Measurements from ENCODE around the gene JMJD7. TPM values are rescaled to one million over a fixed set of nuclear protein-coding genes. Genes with fewer than 3 reads are reported as not detected.

The JMJD7 gene
- total RNA-seq, 2 experiments from 2014 or later, result 35.6 to 38.4 TPM

GRCh38 chr15:41842229-41842628 lies 14.3 kb downstream of the JMJD7 start:
- intact Hi-C loops (cut with DNase I, micrococcal nuclease), result no loop called here
- H3K27me3 Mint-ChIP-seq, result no peaks in the 10 kb centered on the region
- H3K4me3 ChIP-seq (ENCODE audit: low read length), result no peak overlapping the region

GRCh38 chr15:41843571-41843970 lies 15.7 kb downstream of the JMJD7 start:
- no peak overlapping the region for H3K4me3 ChIP-seq (ENCODE audit: low read length)
- H3K36me3 ChIP-seq (ENCODE audit: insufficient read depth, low read length), result peaks cover 77% of the 10 kb centered on the region
- ATAC-seq (ENCODE audit: poor library complexity), result no peak
- intact Hi-C loops (cut with DNase I, micrococcal nuclease), result no loop called here
- ChIA-PET POLR2A (interaction anchor here (0.6 kb wide), 1 partner anchor 35 kb away, joined by 4 read pairs; no protein-coding TSS in a partner anchor), CTCF (interaction anchor here (0.7 kb wide), 1 partner anchor 61 kb away, joined by 3 read pairs; no protein-coding TSS in a partner anchor)
- H3K27ac ChIP-seq (ENCODE audit: low read depth in 1 of 2, low read length in 2 of 2), result no peak overlapping the region
- no peaks in the 10 kb centered on the region for H3K27me3 ChIP-seq (ENCODE audit: control insufficient read depth in 1 of 2, insufficient read depth in 2 of 2, low read length in 2 of 2)
- peaks cover 41% of the 10 kb centered on the region for H3K36me3 Mint-ChIP-seq (ENCODE audit: low read depth)
- no peak for TF ChIP-seq CTCF (IDR thresholded peaks at IDR 0.05)
- H3K4me3 Mint-ChIP-seq, result no peak overlapping the region
- no peaks in the 10 kb centered on the region for H3K9me3 ChIP-seq (ENCODE audit: control insufficient read depth in 1 of 2, insufficient read depth in 1 of 2, low read length in 2 of 2)
- no peaks in the 10 kb centered on the region for H3K27me3 Mint-ChIP-seq
- no peak for DNase-seq
- no peaks in the 10 kb centered on the region for H3K4me1 Mint-ChIP-seq (ENCODE audit: low read depth)
- H3K4me1 ChIP-seq (ENCODE audit: insufficient read depth, low read length), result peaks cover 1% of the 10 kb centered on the region
- H3K9me3 Mint-ChIP-seq, result no peaks in the 10 kb centered on the region
- H3K27ac Mint-ChIP-seq, result no peak overlapping the region

More at GRCh38 chr15:41842229-41842628, 14.3 kb downstream of the JMJD7 start:
- DNase-seq (no peak), ATAC-seq (ENCODE audit: poor library complexity) (no peak)
- H3K27ac ChIP-seq (ENCODE audit: low read depth in 1 of 2, low read length in 2 of 2), result no peak overlapping the region
- no peaks in the 10 kb centered on the region for H3K9me3 Mint-ChIP-seq
- ChIA-PET CTCF (no interaction called here), POLR2A (no interaction called here)
- H3K36me3 Mint-ChIP-seq (ENCODE audit: low read depth), result peaks cover 36% of the 10 kb centered on the region
- H3K27ac Mint-ChIP-seq, result no peak overlapping the region
- TF ChIP-seq CTCF (IDR thresholded peaks at IDR 0.05), result no peak
- H3K4me1 Mint-ChIP-seq (ENCODE audit: low read depth), result no peaks in the 10 kb centered on the region
- H3K4me3 Mint-ChIP-seq, result no peak overlapping the region
- H3K27me3 ChIP-seq (ENCODE audit: control insufficient read depth in 1 of 2, insufficient read depth in 2 of 2, low read length in 2 of 2), result no peaks in the 10 kb centered on the region
- H3K9me3 ChIP-seq (ENCODE audit: control insufficient read depth in 1 of 2, insufficient read depth in 1 of 2, low read length in 2 of 2), result no peaks in the 10 kb centered on the region
- peaks cover 69% of the 10 kb centered on the region for H3K36me3 ChIP-seq (ENCODE audit: insufficient read depth, low read length)
- peaks cover 5% of the 10 kb centered on the region for H3K4me1 ChIP-seq (ENCODE audit: insufficient read depth, low read length)

- Histone ChIP-seq H3K4me3 (ENCODE audit: low read length) (no peak overlapping the region), H3K4me1 (ENCODE audit: insufficient read depth, low read length) (no peaks in the 10 kb centered on the region), H3K9me3 (ENCODE audit: control insufficient read depth in 1 of 2, insufficient read depth in 1 of 2, low read length in 2 of 2) (no peaks in the 10 kb centered on the region), H3K36me3 (ENCODE audit: insufficient read depth, low read length) (peaks cover 77% of the 10 kb centered on the region), H3K27ac (ENCODE audit: low read depth in 1 of 2, low read length in 2 of 2) (no peak overlapping the region), H3K27me3 (ENCODE audit: control insufficient read depth in 1 of 2, insufficient read depth in 2 of 2, low read length in 2 of 2) (no peaks in the 10 kb centered on the region)
- H3K4me1 Mint-ChIP-seq (ENCODE audit: low read depth), result no peaks in the 10 kb centered on the region
- CTCF ChIA-PET, result no interaction called here
- DNase-seq (no peak), ATAC-seq (ENCODE audit: poor library complexity) (no peak)
- intact Hi-C loops (cut with DNase I, micrococcal nuclease), result no loop called here
- no peaks in the 10 kb centered on the region for H3K27me3 Mint-ChIP-seq
- no peak overlapping the region for H3K27ac Mint-ChIP-seq
- H3K36me3 Mint-ChIP-seq (ENCODE audit: low read depth), result peaks cover 48% of the 10 kb centered on the region
- POLR2A ChIA-PET, result no interaction called here
- no peaks in the 10 kb centered on the region for H3K9me3 Mint-ChIP-seq
- TF ChIP-seq CTCF (IDR thresholded peaks at IDR 0.05), result no peak
- no peak overlapping the region for H3K4me3 Mint-ChIP-seq
Measured at GRCh38 chr15:41844814-41845213, 16.9 kb downstream of the JMJD7 start.

All from CD4-positive, alpha-beta T cell (primary cell).